Measurements from ENCODE around the gene DAB2IP.

DAB2IP gene

GRCh38 chr9:121820286-121821005, 169.0 kb downstream of the DAB2IP start (continued):
- no peak for TF ChIP-seq ZBTB10 (tag by site-specific recombination; IDR thresholded peaks at IDR 0.05)

GRCh38 chr9:121821326-121821725, 169.9 kb downstream of the DAB2IP start:
- ChIA-PET POLR2A (no interaction called here), CTCF (interaction anchor here (0.6 kb wide), 2 partner anchors 134 to 181 kb away, joined by 3 to 5 read pairs; no protein-coding TSS in a partner anchor)
- H3K4me3 ChIP-seq (ENCODE audit: low read depth, low read length) = no peak overlapping the region
- no peaks in the 10 kb centered on the region for H3K36me3 ChIP-seq (ENCODE audit: control insufficient read depth in 2 of 2, insufficient read depth in 1 of 2, low read length in 2 of 2)
- no peaks in the 10 kb centered on the region for H3K9me3 ChIP-seq (ENCODE audit: control insufficient read depth, insufficient read depth, low read depth, low read length)
- no peak for TF ChIP-seq ATF2 (tag by site-specific recombination; IDR thresholded peaks at IDR 0.05; ENCODE audit: low read depth)
- TF ChIP-seq KLF9 (tag by site-specific recombination; IDR thresholded peaks at IDR 0.05; ENCODE audit: low read depth) = no peak
- no peak for TF ChIP-seq ZNF302 (tag by site-specific recombination; IDR thresholded peaks at IDR 0.05; ENCODE audit: low read depth)
- H3K4me1 ChIP-seq (ENCODE audit: control insufficient read depth, insufficient read depth, low read length) = no peaks in the 10 kb centered on the region
- no peak overlapping the region for H3K27ac ChIP-seq (ENCODE audit: extremely low read depth, low read depth, low read length)

- Histone ChIP-seq H3K4me1 (ENCODE audit: control insufficient read depth, insufficient read depth, low read length) (no peaks in the 10 kb centered on the region), H3K4me3 (ENCODE audit: low read depth, low read length) (no peak overlapping the region)
- CTCF ChIA-PET = interaction anchor here (0.6 to 0.7 kb wide), 2 partner anchors 108 to 523 kb away, joined by 3 read pairs; no protein-coding TSS in a partner anchor
These were observed 171.0 kb downstream of the DAB2IP start for GRCh38 chr9:121822093-121823085.

GRCh38 chr9:121823451-121824169, 172.2 kb downstream of the DAB2IP start:
- POLR2A ChIA-PET = no interaction called here
- H3K27ac ChIP-seq (ENCODE audit: extremely low read depth, low read depth, low read length) = no peak overlapping the region
- TF ChIP-seq ZNF202 (tag by site-specific recombination; IDR thresholded peaks at IDR 0.05; ENCODE audit: borderline replicate concordance) = no peak
- no peak for TF ChIP-seq ZNF843 (tag by site-specific recombination; IDR thresholded peaks at IDR 0.05)
- no peak for TF ChIP-seq ZNF76 (tag by site-specific recombination; IDR thresholded peaks at IDR 0.05; ENCODE audit: borderline replicate concordance, low read depth)
- TF ChIP-seq ZSCAN16 (tag by site-specific recombination; IDR thresholded peaks at IDR 0.05) = no peak
- no peak for TF ChIP-seq ZNF37A (tag by site-specific recombination; IDR thresholded peaks at IDR 0.05)
- no peak for TF ChIP-seq ZNF121 (tag by site-specific recombination; IDR thresholded peaks at IDR 0.05)
- no peak for TF ChIP-seq ZNF112 (tag by site-specific recombination; IDR thresholded peaks at IDR 0.05)
- no peak for TF ChIP-seq ZNF311 (tag by site-specific recombination; IDR thresholded peaks at IDR 0.05; ENCODE audit: borderline replicate concordance)
- TF ChIP-seq ZBTB17 (tag by site-specific recombination; IDR thresholded peaks at IDR 0.05) = no peak
- no peak for TF ChIP-seq GLI4 (tag by site-specific recombination; IDR thresholded peaks at IDR 0.05)
- no peak for TF ChIP-seq ZFP3 (tag by site-specific recombination; IDR thresholded peaks at IDR 0.05; ENCODE audit: low read depth)
- no peak for TF ChIP-seq ZNF521 (tag by site-specific recombination; IDR thresholded peaks at IDR 0.05)
- no peak for TF ChIP-seq ZNF214 (tag by site-specific recombination; IDR thresholded peaks at IDR 0.05; ENCODE audit: borderline replicate concordance)
- no peak for TF ChIP-seq ZBTB21 (tag by site-specific recombination; IDR thresholded peaks at IDR 0.05)
- no peak for TF ChIP-seq MZF1 (tag by site-specific recombination; IDR thresholded peaks at IDR 0.05; ENCODE audit: borderline replicate concordance)
- TF ChIP-seq SCRT2 (tag by site-specific recombination; IDR thresholded peaks at IDR 0.05) = no peak
- no peak for TF ChIP-seq YY1 (tag by site-specific recombination; IDR thresholded peaks at IDR 0.05)

More at GRCh38 chr9:121822093-121823085, 171.0 kb downstream of the DAB2IP start:
- POLR2A ChIA-PET = no interaction called here
- TF ChIP-seq KLF1 (tag by site-specific recombination; IDR thresholded peaks at IDR 0.05) = no peak
- no peak for TF ChIP-seq IKZF3 (tag by site-specific recombination; IDR thresholded peaks at IDR 0.05)
- TF ChIP-seq ZIC2 (tag by site-specific recombination; IDR thresholded peaks at IDR 0.05) = peak; percentile 31; the same call in 1 of the 2 replicates
- TF ChIP-seq BCL11A (tag by site-specific recombination; IDR thresholded peaks at IDR 0.05; ENCODE audit: low read depth) = no peak
- no peak for TF ChIP-seq ZNF214 (tag by site-specific recombination; IDR thresholded peaks at IDR 0.05; ENCODE audit: borderline replicate concordance)
- Histone ChIP-seq H3K27ac (ENCODE audit: extremely low read depth, low read depth, low read length) (no peak overlapping the region), H3K9me3 (ENCODE audit: control insufficient read depth, insufficient read depth, low read depth, low read length) (no peaks in the 10 kb centered on the region), H3K36me3 (ENCODE audit: control insufficient read depth in 2 of 2, insufficient read depth in 1 of 2, low read length in 2 of 2) (no peaks in the 10 kb centered on the region)

More at GRCh38 chr9:121823451-121824169, 172.2 kb downstream of the DAB2IP start:
- Histone ChIP-seq H3K36me3 (ENCODE audit: control insufficient read depth in 2 of 2, insufficient read depth in 1 of 2, low read length in 2 of 2) (no peaks in the 10 kb centered on the region), H3K4me1 (ENCODE audit: control insufficient read depth, insufficient read depth, low read length) (no peaks in the 10 kb centered on the region), H3K4me3 (ENCODE audit: low read depth, low read length) (no peak overlapping the region), H3K9me3 (ENCODE audit: control insufficient read depth, insufficient read depth, low read depth, low read length) (no peaks in the 10 kb centered on the region)
- CTCF ChIA-PET = interaction anchor here (0.6 to 0.7 kb wide), 2 partner anchors 88 to 106 kb away, joined by 3 to 7 read pairs; no protein-coding TSS in a partner anchor
